NCI-H2171 (cell line): Measurements from ENCODE around the gene TMEM218.

Experiments used
- DNase-seq: peaks from one replicate; lab custom pipeline; 2025; lab: John Stamatoyannopoulos, UW

The TMEM218 gene

DNA sequence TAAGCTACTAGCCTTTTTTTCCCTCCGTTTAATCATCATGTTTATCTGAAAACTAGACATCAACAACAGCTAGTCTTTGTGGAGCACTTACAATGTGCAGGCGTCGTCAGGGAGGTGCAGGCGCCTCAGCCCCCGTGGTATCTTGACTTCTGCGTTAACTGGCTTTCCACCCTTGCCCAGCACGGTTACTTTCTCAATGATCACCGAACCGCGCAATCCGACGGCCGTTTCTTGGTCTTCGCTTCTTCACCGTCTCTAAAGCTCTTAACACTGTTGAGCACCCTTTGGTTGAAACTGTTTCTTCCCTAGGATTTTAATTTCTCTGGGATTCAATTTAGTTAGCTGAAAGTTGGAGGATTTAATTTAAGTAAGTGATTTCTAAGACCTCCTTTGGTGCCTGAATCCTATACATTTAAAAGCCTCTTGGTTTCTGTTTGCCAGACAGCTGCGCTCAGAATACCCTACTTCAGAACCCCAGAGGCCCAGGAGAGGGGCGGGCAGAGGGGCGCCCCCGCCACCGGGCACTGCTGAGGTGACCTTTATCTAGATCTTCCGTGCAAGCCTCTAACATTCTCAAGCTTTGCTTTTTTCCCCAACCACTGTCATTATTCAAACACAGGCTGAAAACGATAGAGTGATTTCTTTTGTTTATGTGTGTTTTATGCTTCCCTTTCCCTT lies 18.0 kb upstream of the TMEM218 start:
- no peak for DNase-seq

DNA sequence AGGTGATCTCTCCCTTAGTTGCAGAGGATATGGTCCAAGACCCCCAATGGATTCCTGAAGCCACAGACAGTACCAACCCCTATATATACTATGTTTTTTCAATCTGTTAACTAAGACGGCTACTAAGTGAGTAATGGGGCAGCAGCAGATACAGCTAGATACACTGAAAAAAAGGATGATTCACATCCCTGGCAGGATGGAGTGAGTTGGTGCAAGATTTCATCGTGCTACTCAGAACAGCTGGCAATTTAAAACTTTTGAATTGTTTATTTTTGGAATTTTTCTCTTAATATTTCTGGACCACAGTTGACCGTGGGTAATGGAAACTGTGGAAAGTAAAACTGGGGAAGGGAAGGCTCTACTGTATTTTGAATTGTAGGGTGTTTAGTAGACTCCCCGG lies 17.0 kb upstream of the TMEM218 start:
- DNase-seq: no peak

DNA sequence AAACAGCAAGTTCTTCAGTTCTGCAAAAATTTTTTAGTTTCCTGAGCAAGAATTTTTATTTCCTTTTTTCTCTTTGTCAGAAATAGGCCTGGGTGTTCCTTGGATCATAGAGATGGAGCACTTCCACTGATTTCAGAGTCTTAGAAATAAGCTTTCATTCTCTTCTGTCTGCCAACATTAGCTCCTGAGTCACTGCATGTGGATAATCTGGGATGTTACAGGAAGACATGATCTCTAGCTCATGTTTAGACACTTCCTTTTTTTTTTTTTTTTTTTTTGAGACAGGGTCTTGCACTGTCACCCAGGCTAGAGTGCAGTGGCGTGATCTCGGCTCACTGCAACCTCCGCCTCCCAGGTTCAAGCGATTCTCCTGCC lies 13.2 kb upstream of the TMEM218 start:
- DNase-seq: no peak

DNA sequence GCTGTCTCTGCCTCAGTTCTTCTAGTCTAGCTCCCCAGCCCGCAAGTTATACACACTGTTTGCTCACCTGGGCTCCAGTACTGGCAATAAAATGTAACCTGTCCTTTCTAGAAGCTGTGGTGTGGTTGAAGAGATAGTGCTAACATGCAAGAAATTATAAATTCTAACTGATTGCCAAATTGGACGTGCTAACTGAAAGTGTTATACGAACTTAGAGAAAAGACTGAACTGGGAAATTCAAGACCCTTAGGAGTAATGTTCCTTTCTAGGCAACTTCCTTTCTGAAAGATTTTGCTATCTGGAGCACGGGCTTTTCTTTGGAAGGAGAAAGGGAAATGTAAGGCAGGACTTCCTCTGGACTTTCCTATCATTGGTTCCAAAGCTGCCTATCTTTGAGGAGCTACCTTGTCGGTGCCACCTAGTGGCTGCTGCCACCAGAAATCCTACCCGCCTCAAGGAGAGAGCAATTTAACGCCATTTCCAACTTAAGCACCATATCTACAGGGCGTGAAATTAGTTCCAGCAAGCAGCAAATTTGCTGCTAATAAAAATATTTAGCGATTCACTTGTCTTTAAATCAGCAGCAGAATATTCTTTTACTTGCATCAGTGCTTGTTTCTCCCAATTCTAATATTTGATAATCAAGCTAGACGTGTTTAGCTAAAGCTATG lies 12.7 kb upstream of the TMEM218 start:
- DNase-seq: peak; percentile 45

DNA sequence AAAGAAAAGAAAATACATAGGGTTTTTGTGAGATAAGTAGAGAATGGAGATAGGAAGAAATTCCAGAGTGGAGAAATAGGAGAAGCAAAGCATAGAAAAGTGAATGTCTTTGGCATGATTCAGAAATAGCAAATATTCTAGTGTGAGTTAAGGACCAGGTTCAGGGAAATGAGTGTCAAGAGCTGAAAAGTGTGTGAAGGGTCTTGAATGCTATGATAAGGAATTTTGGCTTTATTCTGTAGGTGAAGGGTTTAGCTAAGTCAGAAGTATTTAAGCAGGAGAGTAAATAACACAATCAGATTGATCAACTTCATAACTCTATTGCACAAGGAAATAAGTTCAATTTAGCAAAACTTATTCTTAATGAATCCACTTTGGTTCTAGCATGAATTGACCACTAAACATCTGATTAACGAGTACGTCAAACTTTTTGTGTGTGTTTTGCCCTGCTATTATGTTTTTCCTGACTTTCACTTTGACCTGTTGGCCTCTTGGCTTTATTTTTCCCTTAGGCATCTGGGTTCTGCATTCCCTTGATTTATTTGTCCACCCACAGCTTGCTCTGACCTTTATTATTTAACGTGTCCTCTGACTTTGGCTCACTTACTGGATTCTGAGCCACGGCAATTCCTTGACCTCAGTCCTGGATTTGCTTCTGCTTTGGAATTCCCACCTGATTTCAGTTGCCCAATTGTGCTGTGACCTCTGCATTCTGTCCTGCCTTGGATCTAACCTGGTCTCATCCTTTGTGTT lies 11.9 kb upstream of the TMEM218 start:
- DNase-seq: no peak

DNA sequence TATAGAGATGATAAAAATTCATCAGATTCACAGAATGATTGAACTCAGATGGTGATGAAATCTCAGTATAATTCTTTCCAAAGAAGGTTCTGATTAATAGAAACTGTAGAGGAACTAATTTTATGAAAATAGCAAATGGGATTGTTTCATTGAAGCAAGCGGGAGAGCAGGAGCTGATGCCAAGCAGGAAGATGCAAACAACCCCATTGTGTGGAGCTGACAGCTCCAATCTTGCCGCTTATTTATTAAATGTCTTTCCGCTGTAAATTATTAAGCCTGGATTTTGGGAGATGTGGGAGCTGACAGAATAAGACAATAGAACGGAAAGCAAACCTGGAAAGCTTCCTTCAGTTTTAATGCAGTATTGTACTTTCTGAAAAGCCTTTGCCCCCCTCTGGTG lies 6.0 kb upstream of the TMEM218 start:
- no peak for DNase-seq

DNA sequence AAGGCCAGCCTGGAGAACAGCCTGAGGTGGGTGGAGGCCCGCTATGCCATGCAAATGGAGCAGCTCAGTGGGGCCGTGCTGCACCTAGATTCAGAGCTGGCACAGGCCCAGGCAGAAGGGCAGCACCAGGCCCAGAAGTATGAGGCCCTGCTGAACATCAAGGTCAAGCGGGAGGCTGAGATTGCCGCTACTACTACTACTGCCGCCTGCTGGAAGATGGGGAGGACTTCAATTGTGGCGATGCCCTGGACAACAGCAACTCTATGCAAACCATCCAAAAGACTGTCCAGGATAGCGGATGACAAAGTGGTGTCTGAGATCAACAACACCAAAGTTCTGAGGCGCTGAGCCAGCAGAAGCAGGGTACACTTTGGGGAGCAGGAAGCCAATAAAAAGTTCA lies 3.1 kb upstream of the TMEM218 start:
- no peak for DNase-seq

DNA sequence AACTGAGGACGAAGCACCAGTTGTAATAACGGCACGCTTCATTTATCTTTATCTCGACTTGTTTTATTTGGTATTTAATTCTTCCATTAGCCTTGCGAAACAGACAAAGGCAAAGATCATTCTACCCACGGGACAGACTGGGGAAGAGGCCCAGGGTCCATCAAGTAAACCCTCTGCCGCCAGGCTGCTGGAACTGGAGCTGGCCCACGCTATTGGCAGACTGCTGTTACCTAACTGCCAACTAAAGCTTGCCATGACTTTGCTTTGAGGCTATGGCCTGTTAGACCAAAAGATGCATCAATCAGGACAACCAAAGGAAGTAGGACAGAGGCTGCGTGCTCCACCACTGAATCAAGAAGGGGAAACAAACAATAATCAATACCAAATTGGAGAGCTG lies 780 bp upstream of the TMEM218 start:
- no peak for DNase-seq

DNA sequence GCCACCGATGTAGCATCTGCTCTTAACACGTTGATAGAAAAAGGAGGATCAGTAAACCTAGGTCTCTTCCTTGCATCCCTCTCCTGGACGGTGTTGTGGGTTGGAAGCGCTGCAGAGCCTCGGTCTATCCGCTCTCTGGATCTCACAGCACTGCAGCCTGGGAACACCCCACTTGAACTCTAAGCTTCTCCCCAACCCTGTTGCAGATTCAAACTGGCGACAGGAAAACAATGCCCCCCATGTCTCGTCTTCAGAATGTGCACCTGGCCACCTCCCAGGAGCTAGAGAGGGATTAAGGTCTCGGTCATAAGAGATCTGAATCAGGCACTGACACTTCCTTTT lies 454 bp downstream of the TMEM218 start:
- no peak for DNase-seq

DNA sequence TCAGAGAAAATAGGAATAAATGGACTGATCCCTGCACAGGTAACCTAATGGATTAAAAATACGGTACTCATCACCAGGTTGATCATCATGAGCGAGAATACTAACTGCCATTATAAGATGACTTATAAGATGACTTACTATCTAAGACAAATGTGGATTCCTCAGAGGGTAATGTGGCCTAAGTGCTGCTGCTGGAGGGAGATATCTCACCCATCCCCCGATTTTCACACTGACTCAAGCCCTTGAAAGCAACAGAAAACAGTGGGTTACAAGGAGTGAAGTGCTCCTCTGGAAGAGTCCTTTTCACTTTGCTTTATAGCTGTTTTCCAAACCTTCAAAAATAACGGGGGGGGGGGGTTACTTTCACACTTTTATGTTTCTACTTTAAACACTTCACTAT lies 920 bp downstream of the TMEM218 start:
- no peak for DNase-seq

DNA sequence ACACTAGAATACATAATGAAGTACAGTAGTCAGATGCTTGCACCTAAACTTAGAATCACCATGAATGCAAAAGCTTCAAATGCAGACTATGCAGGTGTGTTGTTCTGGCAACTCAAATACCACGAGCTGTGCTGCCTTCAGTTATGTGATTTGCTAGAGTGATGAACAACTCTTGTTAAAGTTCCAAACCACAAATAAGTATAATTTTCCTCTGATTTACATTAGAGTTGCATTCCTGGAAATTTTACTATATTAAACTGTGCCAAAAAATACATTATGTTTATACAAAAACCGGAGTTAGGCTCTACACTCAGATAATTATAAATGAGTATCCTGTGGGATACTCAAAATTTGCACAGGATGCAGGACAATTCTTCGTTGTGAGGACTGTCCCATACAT lies 3.0 kb downstream of the TMEM218 start:
- no peak for DNase-seq

DNA sequence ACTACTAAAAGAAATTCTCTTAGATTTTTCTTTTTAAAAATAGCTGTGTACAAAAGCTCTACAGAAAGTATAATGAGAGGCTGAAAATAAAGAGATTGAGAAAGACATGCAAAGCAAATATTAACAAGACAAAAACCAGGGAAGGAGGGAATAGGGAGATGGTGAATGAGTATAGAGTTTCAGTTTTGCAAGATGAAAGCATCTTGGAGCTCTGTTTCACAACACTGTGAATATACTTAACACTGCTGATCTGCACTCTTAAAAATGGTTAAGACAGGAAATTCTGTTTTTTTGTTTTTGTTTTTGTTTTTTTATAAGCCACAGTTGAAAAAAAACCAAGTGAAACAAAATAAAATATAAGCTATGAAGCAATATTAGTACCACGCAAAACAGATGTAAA lies 5.5 kb downstream of the TMEM218 start:
- no peak for DNase-seq

DNA sequence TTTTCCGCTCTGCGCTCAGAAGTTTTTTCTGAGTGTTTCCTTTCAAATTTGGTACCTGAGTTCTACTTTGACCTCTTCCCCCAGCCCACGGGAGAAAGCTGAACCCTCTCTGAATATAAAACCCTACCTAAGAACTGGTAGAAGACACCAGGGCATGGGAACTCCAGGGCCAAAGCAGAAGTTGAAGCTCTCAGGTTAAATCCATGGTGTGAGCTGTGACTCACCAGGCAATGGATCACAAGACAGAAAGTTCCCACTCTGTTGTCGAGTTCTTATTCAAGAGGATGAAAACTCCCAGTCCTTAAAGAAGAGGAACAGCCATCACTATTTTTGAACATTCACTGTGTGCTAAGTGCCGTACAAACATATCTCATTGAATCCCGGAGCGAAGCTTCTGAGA lies 8.9 kb downstream of the TMEM218 start:
- DNase-seq: no peak

DNA sequence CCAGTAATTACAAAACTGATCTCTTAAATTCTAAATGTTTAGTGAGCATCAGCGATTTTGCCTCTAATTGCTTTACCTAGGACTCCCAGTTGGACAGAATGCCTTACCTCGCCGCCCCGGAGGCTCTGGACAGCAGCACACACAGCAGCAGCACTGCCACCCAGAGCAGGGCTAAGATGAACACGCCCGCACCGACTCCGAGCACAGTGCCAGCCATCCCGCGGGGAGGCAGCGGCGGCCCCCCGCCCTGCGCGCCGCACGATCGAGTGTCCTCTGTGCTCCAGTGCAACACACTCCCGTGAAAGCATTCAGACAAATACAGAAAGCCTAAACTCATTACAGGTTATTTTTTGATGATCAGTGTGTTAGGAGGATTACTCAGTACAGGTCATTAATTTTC lies 9.4 kb downstream of the TMEM218 start:
- DNase-seq: no peak

DNA sequence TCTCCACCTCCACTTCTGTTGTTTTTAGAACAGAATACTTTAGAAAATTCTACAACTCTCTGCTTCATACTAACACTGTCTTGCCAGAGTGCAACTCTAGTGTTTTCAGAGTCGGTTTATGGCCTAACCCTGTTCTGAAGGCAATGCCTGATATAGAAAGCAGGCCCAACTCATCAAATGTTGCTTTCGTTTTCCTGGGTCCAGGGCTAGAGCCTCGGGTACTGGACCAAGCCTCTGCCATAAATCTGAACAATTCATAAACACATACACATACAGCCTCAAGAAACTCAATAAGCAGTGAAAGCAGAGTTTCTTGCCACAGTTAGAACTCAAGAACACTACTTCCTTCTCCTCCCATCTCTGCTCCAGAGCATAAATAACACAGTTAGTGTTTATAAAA lies 9.8 kb downstream of the TMEM218 start:
- no peak for DNase-seq

DNA sequence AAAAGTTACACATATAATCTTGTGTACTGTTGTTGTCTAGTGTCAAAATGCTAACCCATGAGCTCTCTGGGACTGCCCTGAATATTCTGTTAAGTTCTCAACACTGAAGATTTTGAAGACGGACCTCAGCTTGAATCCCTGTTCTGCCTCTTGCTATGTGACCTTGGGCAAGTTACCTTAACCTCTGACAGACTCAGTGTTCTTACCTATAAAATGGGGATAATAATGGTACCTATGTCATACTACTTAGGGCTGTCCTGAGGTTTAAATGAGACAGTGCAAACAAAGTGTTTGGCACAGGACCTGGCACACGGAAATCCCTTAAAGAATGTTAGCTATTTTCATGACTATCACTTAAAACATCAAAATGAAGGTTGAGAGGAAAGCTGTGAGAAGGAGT lies 11.3 kb downstream of the TMEM218 start:
- DNase-seq: no peak

DNA sequence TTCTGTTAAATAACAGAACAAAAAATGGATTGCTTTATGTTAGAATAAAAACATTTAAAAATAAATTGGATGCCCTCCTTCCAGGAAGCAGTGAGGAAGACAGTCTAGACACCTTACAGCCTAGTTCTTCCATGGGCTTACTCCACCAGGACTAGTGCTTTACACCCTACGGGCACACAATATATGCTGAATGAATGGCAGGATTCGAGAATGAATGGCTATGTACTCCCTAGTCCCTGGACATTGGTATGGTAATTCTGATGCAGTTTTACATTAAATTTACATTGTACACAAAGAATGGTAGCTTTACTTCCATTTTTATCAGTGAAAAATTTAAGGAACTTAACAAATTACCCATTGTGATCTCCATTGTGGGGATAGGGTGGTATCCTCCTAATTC lies 16.7 kb downstream of the TMEM218 start:
- DNase-seq: no peak

DNA sequence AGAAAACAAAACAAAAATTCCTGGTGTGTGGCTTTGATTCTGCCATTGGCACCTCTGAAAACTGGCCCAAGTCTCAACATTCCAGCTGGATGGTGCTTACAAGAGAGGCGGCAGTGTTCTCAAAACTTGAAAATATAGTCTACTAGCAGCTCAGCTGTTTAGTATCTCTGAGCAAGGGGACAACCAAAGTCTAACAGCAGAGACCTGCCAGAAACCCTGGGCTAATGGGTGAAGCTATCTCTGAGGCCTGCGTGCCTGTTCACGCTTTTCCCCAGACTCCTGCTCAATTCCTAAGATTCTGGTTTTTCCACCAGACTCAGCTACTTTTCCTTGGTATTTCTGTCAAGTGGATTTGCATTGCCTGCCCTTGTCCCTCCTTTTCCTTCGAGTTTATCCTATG lies 17.9 kb downstream of the TMEM218 start:
- DNase-seq: no peak

DNA sequence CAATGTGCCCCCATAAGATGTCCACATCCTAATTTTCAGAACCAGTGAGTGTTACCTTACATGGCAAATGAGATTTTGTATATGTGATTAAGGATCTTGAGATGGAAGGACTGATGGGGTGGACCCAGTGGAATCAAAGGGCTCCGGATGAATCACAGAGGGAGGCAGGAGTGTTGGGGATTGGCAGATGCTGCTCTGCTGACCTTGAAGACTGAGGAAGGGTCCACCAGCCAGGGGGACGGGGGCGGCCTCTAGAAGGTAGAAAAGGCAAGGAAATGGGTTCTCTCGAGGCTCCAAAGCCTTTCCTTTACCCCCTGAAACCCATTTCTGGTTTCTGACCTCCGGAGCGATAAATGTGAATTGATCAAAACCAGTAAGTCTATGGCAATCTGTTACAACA lies 18.8 kb downstream of the TMEM218 start:
- DNase-seq: no peak

DNA sequence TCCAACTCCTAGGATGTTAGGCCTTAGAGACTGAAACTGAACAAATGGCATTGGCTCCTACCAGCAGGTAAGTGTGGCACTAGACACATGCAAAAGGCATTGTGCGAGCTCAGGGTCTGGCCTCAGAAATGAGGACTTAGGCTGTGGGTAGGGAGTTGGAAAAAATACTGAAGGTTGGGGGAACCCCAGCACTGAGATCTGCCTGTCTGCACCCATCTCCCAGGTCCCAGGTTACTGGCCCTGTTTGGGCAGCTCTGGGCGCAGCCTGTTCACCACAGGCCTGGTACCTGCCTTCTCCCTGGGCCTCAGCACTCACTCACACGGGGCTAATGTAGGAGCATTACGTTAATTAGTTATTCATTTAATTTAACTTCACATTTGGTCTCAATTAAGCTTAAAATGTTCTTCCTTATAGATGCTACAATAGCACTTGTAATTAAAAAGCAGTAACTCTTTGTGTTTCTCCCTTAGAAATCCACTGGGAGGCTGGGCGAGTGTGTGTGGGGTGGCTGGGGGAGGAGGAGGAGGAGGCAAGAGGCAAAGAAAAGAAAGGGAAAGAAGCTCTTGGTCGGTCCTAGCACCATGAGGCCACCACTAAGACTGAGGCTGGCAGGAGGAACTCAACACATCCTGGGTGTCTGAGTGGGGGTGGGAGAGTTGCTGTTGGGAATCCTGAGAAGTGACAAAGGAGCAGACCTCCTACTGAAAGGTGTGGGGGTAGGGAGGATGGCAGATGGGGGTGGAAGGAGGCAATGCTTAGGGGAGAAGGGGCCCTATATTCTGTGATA lies 19.4 kb downstream of the TMEM218 start:
- no peak for DNase-seq

DNA sequence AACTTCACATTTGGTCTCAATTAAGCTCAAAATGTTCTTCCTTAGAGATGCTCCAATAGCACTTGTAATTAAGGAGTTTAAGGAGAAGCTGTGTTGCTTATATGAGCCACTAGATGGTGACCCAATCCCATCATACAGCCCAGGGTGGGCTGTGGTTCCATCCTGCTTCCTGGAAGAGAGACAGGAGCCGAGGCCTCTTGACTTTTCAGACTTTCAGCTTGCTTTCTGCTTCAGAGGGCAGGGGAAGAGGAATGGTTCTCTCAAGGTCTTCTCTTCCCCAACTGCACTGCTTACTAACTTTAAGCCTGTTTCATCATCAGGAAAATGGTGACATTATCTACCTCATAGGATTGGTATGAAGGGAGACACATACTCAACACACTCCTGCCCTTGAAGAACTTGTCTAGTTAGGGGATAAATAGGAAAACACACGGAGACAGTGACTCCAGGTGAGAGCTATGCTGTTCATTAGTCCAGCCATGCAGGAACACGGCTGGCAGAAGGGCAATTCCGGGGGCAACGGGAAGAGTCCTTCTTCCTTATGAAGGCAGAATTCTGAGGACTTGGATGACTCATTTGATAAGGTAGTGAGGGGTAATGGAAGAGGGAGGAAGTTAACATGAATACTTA lies 20.1 kb downstream of the TMEM218 start:
- DNase-seq: peak; percentile 2

DNA sequence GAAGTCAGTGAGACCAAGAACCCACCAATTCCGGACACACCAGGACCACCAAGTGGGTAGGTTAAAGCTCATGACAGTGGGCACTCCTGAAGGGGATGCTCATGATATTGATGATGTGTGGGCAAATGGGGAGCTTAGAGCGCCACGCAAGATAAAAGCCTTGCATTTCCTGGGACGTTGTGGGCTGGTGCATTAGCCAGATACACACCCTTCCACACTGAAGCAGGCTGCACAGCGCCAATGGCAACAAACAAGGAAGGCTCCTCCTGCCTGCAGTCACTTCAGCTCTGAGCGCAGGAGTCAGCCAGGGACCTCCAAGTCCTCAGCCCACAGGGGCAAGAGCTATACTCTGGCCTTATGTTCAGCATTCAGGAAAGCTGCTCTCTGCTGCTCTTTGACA lies 20.6 kb downstream of the TMEM218 start:
- DNase-seq: no peak
